Endometrial microvascular endothelial cells (primary cell): Measurements from ENCODE around the gene OGN. TPM values are rescaled to one million over a fixed set of nuclear protein-coding genes. Genes with fewer than 3 reads are reported as not detected.

Experiments used
- in situ Hi-C: cut with HindIII; loops from 2 replicates; pipeline ENCODE4 v1.10.0; 2017; ENCODE audit warnings: low sequenced_read_pairs, low pct_unique_long_range_greater_than_20kb; ENCODE audit errors: inconsistent ontology term
- total RNA-seq: library from RNA; depleted of rRNA; stranded (reverse); fragments of >200 nt; gene quantifications from one replicate; pipeline ENCODE4 v1.2.3, GENCODE V29; 2015; ENCODE audit errors: inconsistent ontology term

The OGN gene
- total RNA-seq, 1 donor from 2014 or later = not detected

- in situ Hi-C loops = no loop called here
Measured at GRCh38 chr9:92408747-92409478, 4.5 kb upstream of the OGN start.

- in situ Hi-C loops = no loop called here
Measured at GRCh38 chr9:92407818-92408217, 3.4 kb upstream of the OGN start.

- in situ Hi-C loops = no loop called here
Measured at GRCh38 chr9:92406477-92406876, 2.1 kb upstream of the OGN start.

- in situ Hi-C loops = no loop called here
Measured at GRCh38 chr9:92405818-92406217, 1.4 kb upstream of the OGN start.

GRCh38 chr9:92402826-92403745, 1.3 kb downstream of the OGN start:
- in situ Hi-C loops = no loop called here

GRCh38 chr9:92402360-92402759, 2.0 kb downstream of the OGN start:
- in situ Hi-C loops = no loop called here

- in situ Hi-C loops = no loop called here
Measured at GRCh38 chr9:92397853-92398252, 6.5 kb downstream of the OGN start.

GRCh38 chr9:92395617-92396016, 8.8 kb downstream of the OGN start:
- in situ Hi-C loops = no loop called here

GRCh38 chr9:92393686-92394085, 10.7 kb downstream of the OGN start:
- in situ Hi-C loops = no loop called here

GRCh38 chr9:92392690-92393089, 11.7 kb downstream of the OGN start:
- in situ Hi-C loops = no loop called here

- in situ Hi-C loops = no loop called here
Measured at GRCh38 chr9:92385953-92386352, 18.4 kb downstream of the OGN start.

- in situ Hi-C loops = no loop called here
Measured at GRCh38 chr9:92385477-92385876, 18.9 kb downstream of the OGN start.

GRCh38 chr9:92385001-92385400, 19.4 kb downstream of the OGN start:
- in situ Hi-C loops = no loop called here

- in situ Hi-C loops = no loop called here
Measured at GRCh38 chr9:92384375-92384774, 20.0 kb downstream of the OGN start.

- in situ Hi-C loops = no loop called here
Measured at GRCh38 chr9:92381775-92382174, 22.6 kb downstream of the OGN start.

- in situ Hi-C loops = no loop called here
Measured at GRCh38 chr9:92380603-92381002, 23.8 kb downstream of the OGN start.

- in situ Hi-C loops = no loop called here
Measured at GRCh38 chr9:92378865-92379560, 25.4 kb downstream of the OGN start.

GRCh38 chr9:92377876-92378275, 26.5 kb downstream of the OGN start:
- in situ Hi-C loops = no loop called here

- in situ Hi-C loops = no loop called here
Measured at GRCh38 chr9:92373167-92373566, 31.2 kb downstream of the OGN start.

- in situ Hi-C loops = no loop called here
Measured at GRCh38 chr9:92369075-92369474, 35.3 kb downstream of the OGN start.
